HepG2 (cell line): ENCODE data around the gene CSMD2. TPM values are rescaled to one million over a fixed set of nuclear protein-coding genes. Genes with fewer than 3 reads are reported as not detected.

Source experiments
- ATAC-seq: fragments of 200-7000 bp; cut with Tn5 transposase; 3 replicates; pipeline ENCODE4 v1.9.1; 2020; ENCODE audit warnings: mild to moderate bottlenecking, moderate library complexity
- BruUV-seq: library from RNA; stranded (reverse); fragments of 400-500 nt; replicated peaks from 2 replicates; lab custom pipeline; 2021; lab: Mats Ljungman, UMichigan
- CTCF ChIA-PET: fragments of 300-600 bp; formaldehyde crosslinking; extraction: SDS; loops from one replicate; lab custom pipeline; 2021; ENCODE audit warnings: low total read pairs, inconsistent platforms, low intra/inter-chr PET ratio; lab: Yijun Ruan, JAX
- POLR2A ChIA-PET: fragments of 350-600 bp; sonication (Branson Sonifier 250); formaldehyde crosslinking; loops from one replicate; lab custom pipeline; 2020; ENCODE audit warnings: antibody characterized with exemption, inconsistent platforms; lab: Yijun Ruan, JAX
- DNase-seq: peaks from one replicate; pipeline ENCODE4 v3.0.0-alpha.2; 2015; ENCODE audit warnings: low spot score
- FAIRE-seq: peaks from 3 replicates; lab custom pipeline; 2011; peaks lifted over from hg19 to GRCh38; lab: Jason Lieb, UNC
- H2AFZ ChIP-seq: one replicate; pipeline ENCODE4 v1.6.1; 2011; ENCODE audit warnings: low read length, inconsistent platforms
- H3K27ac ChIP-seq: fragments of 300-600 bp; 3 replicates; pipeline ENCODE4 v1.8.0; 2011; ENCODE audit warnings: mixed run types, mild to moderate bottlenecking, mixed read lengths, low read length, inconsistent platforms; ENCODE audit not compliant: insufficient read depth; ENCODE audit errors: extremely low read length
- H3K27me3 ChIP-seq, 2 experiments: fragments of 200-600 bp in 1 of 2; 2 replicates in 1 of 2; 3 replicates in 1 of 2; pipeline versions ENCODE4 v1.6.0 to v1.8.0; 2011; ENCODE audit warnings: low read length in 2 of 2, mild to moderate bottlenecking in 2 of 2, moderate library complexity in 2 of 2, inconsistent platforms in 1 of 2; ENCODE audit not compliant: insufficient read depth in 2 of 2, control insufficient read depth in 1 of 2
- H3K36me3 ChIP-seq, 2 experiments: fragments of 200-600 bp in 1 of 2; replicated peaks in 1 of 2; 2 replicates in 1 of 2; 3 replicates in 1 of 2; pipeline versions ENCODE4 v1.5.1 to v1.8.0; 2011; ENCODE audit warnings: low read length in 2 of 2, inconsistent platforms in 1 of 2; ENCODE audit not compliant: insufficient read depth in 2 of 2, control insufficient read depth in 1 of 2
- H3K4me1 ChIP-seq: 2 replicates; pipeline ENCODE4 v1.5.1; 2012; ENCODE audit warnings: low read length, inconsistent platforms; ENCODE audit not compliant: insufficient read depth
- H3K4me2 ChIP-seq: 2 replicates; pipeline ENCODE4 v1.6.0; 2011; ENCODE audit warnings: low read depth, low read length, inconsistent platforms
- H3K4me3 ChIP-seq, 3 experiments: fragments of 200-600 bp in 1 of 3; sonication (generic), shearing (Covaris generic) in 1 of 3; replicated peaks in 1 of 3; 2 replicates each; pipeline ENCODE4 v1.5.1; 2011 to 2016; ENCODE audit warnings: low read length in 3 of 3, inconsistent platforms in 2 of 3, low read depth in 2 of 3, mild to moderate bottlenecking in 2 of 3, control low read depth in 1 of 3, mixed read lengths in 1 of 3; ENCODE audit not compliant: insufficient read depth in 1 of 3
- H3K79me2 ChIP-seq: one replicate; pipeline ENCODE4 v1.6.1; 2011; ENCODE audit warnings: low read length, inconsistent platforms; ENCODE audit not compliant: insufficient read depth
- H3K9ac ChIP-seq: 2 replicates; pipeline ENCODE4 v1.6.0; 2011; ENCODE audit warnings: mild to moderate bottlenecking, low read depth, low read length, inconsistent platforms; ENCODE audit not compliant: insufficient read depth
- H3K9me3 ChIP-seq: 2 replicates; pipeline ENCODE4 v1.5.1; 2012; ENCODE audit warnings: mild to moderate bottlenecking, low read length
- H4K20me1 ChIP-seq: 2 replicates; pipeline ENCODE4 v1.6.0; 2011; ENCODE audit warnings: inconsistent platforms, mild to moderate bottlenecking, low read length, moderate library complexity; ENCODE audit not compliant: insufficient read depth
- HES4 ChIP-seq: sonication (generic); formaldehyde crosslinking; IDR thresholded peaks from 2 replicates; pipeline ENCODE4 v1.9.0; 2021; ENCODE audit warnings: mild to moderate bottlenecking, missing genetic modification reagents, borderline replicate concordance
- MAFF ChIP-seq: IDR thresholded peaks from 2 replicates; pipeline ENCODE4 v1.6.1; 2011; ENCODE audit warnings: low read depth, low read length, improper control_type of control experiment
- SP140L ChIP-seq: sonication (generic); formaldehyde crosslinking; IDR thresholded peaks from 2 replicates; pipeline ENCODE4 v1.4.0; 2020; ENCODE audit warnings: missing genetic modification reagents, borderline replicate concordance
- TBX3 ChIP-seq: fragments of 450-650 bp; IDR thresholded peaks from 2 replicates; pipeline ENCODE4 v1.6.1; 2017; ENCODE audit warnings: antibody characterized with exemption, mild to moderate bottlenecking, inconsistent platforms, borderline replicate concordance
- ZBTB38 ChIP-seq: sonication (generic); formaldehyde crosslinking; IDR thresholded peaks from 2 replicates; pipeline ENCODE4 v1.5.1; 2020; ENCODE audit warnings: mild to moderate bottlenecking, missing genetic modification reagents
- ZNF121 ChIP-seq: sonication (generic); formaldehyde crosslinking; IDR thresholded peaks from 2 replicates; pipeline ENCODE4 v1.5.0; 2020; ENCODE audit warnings: mild to moderate bottlenecking, missing genetic modification reagents
- ZNF263 ChIP-seq: sonication (generic); formaldehyde crosslinking; IDR thresholded peaks from 2 replicates; pipeline ENCODE4 v1.4.0; 2020; ENCODE audit warnings: missing genetic modification reagents
- WGBS: methylation state at CpG from one replicate; pipeline ENCODE4 v1.1.6; 2017; ENCODE audit warnings: low lambda C conversion rate; 5-methylcytosine and 5-hydroxymethylcytosine counted together
- in situ Hi-C: cut with HindIII; loops from 2 replicates; pipeline ENCODE4 v1.10.0; 2017; ENCODE audit warnings: low pct_unique_long_range_greater_than_20kb; ENCODE audit not compliant: extremely low pct_ligation_motif_present
- intact Hi-C: fragments of 100-400 bp; cut with micrococcal nuclease; formaldehyde crosslinking; loops from one replicate; pipeline ENCODE4 v1.10.0; 2022; ENCODE audit not compliant: unreplicated experiment
- polyA plus RNA-seq, 8 experiments: library from polyadenylated mRNA; depleted of rRNA in 3 of 8; stranded (reverse) in 7 of 8; unstranded in 1 of 8; fragments of >200 nt; fragmentation: Illumina TruSeq in 4 of 8; extraction: Trizol in 4 of 8; gene quantifications; 2 replicates each; pipeline versions ENCODE4 v1.2.1 to v1.2.3, GENCODE V29; 2011 to 2016; ENCODE audit warnings: low read depth in 4 of 8, missing spikeins in 1 of 8, mixed read lengths in 1 of 8; ENCODE audit not compliant: insufficient read depth in 1 of 8
- total RNA-seq, 5 experiments: library from RNA; depleted of rRNA; stranded (reverse); fragments of >200 nt; fragmentation: Illumina TruSeq; extraction: Trizol; gene quantifications; 2 replicates each; pipeline ENCODE4 v1.2.3, GENCODE V29; 2016; ENCODE audit warnings: low read depth in 1 of 5

CSMD2 gene
- total and polyA plus RNA-seq, 2 of the 13 experiments (the other 11 are each of a cell fraction or from before 2014, with no cell fraction given), result not detected

DNA sequence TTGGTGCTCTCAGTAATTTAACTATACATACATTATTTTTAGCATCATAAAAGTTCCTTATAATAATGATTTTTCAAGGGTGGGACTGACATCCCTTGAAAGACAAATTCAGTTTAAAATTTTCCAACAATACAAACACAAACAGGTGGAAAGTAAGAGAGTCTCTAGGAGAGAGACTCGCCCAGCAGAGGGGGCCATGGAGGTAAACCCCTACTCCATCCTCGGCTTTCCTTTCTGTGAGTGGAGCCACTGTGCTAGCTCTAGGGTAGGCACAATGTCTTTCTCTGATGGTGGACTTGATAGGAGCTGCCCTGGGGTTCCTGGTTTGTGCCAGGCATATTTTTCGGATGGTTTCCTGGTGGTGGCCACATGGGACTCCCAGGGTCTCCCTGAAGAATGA, 8.3 kb downstream of the CSMD2 start:
- H3K9ac ChIP-seq, result no peak overlapping the region
- intact Hi-C loops, result no loop called here
- H3K36me3 ChIP-seq, result no peaks in the 10 kb centered on the region
- H3K27ac ChIP-seq, result no peak overlapping the region
- POLR2A ChIA-PET, result no interaction called here
- H4K20me1 ChIP-seq, result no peaks in the 10 kb centered on the region
- H3K79me2 ChIP-seq, result no peaks in the 10 kb centered on the region
- 4% methylated on average over 3 of the region's 3 CpGs for WGBS
- no peak for TF ChIP-seq ZBTB38 (CRISPR knock-in tag)
- no peak for TF ChIP-seq HES4 (CRISPR knock-in tag)
- TF ChIP-seq SP140L (CRISPR knock-in tag), result no peak
- no peak for TF ChIP-seq ZNF263 (CRISPR knock-in tag)
- TF ChIP-seq, all 625 proteins: peak for 0
- H3K27me3 ChIP-seq, result peaks cover 0 to 11% of the 10 kb centered on the region in 2 experiments; a peak in 1 of 5 replicates
- BruUV-seq, result no TSS peak
- H3K4me2 ChIP-seq, result no peak overlapping the region
- H2AFZ ChIP-seq, result no peak overlapping the region
- CTCF ChIA-PET, result no interaction called here
- H3K4me3 ChIP-seq, result no peak overlapping the region
- DNase-seq, result no peak
- FAIRE-seq, result no peak
- H3K9me3 ChIP-seq, result no peaks in the 10 kb centered on the region
- in situ Hi-C loops, result loop anchor here (25.0 kb wide), 1 partner anchor 519 kb away; no protein-coding TSS in a partner anchor
- no peak for ATAC-seq
- H3K4me1 ChIP-seq, result no peaks in the 10 kb centered on the region

GRCh38 chr1:34155860-34156259, 9.2 kb downstream of the CSMD2 start:
- Histone ChIP-seq H3K4me2 (no peak overlapping the region), H3K9ac (no peak overlapping the region), H3K4me3 (no peak overlapping the region), H3K79me2 (no peaks in the 10 kb centered on the region), H3K27ac (no peak overlapping the region), H4K20me1 (no peaks in the 10 kb centered on the region), H3K36me3 (no peaks in the 10 kb centered on the region), H3K27me3 (peaks cover 0 to 4% of the 10 kb centered on the region in 2 experiments; a peak in 1 of 5 replicates), H3K4me1 (no peaks in the 10 kb centered on the region), H3K9me3 (no peaks in the 10 kb centered on the region), H2AFZ (no peak overlapping the region)
- 4% methylated on average over 2 of the region's 2 CpGs for WGBS
- no peak for ATAC-seq
- ChIA-PET POLR2A (no interaction called here), CTCF (no interaction called here)
- intact Hi-C loops, result no loop called here
- in situ Hi-C loops, result loop anchor here (25.0 kb wide), 1 partner anchor 519 kb away; no protein-coding TSS in a partner anchor
- no peak for TF ChIP-seq ZNF121 (CRISPR knock-in tag)
- TF ChIP-seq MAFF, result no peak
- no peak for TF ChIP-seq TBX3
- FAIRE-seq, result no peak
- DNase-seq, result no peak
- BruUV-seq, result no TSS peak
